HG03066 (cell line): Measurements from ENCODE around the gene GGTLC3.
"Not testable (repeated sequence)": the region's sequence is repeated elsewhere in the genome, so short reads cannot be mapped to it uniquely, and the experiment has no call there.

Source experiments
- ATAC-seq: cut with Tn5 transposase; IDR thresholded peaks from one replicate; pipeline ENCODE4 v1.9.1; 2021; ENCODE audit warnings: low read depth; ENCODE audit not compliant: unreplicated experiment

GGTLC3 gene

GRCh38 chr22:18522762-18523161, 4.8 kb upstream of the GGTLC3 start:
- ATAC-seq, result not testable (repeated sequence)

- ATAC-seq, result not testable (repeated sequence)
Measured at GRCh38 chr22:18513454-18513853, 4.5 kb downstream of the GGTLC3 start.

- not testable (repeated sequence) for ATAC-seq
Measured at GRCh38 chr22:18512378-18512777, 5.6 kb downstream of the GGTLC3 start.

- ATAC-seq, result not testable (repeated sequence)
Measured at GRCh38 chr22:18511327-18511726, 6.6 kb downstream of the GGTLC3 start.

GRCh38 chr22:18496227-18496626, 21.7 kb downstream of the GGTLC3 start:
- ATAC-seq, result not testable (repeated sequence)
